ENCODE data around the gene ADIG.

GRCh38 chr20:38604873-38605303 lies 23.9 kb downstream of the ADIG start:
- TF ChIP-seq CTCF (IDR thresholded peaks at IDR 0.05; ENCODE audit: insufficient read depth, low read length, poor library complexity, severe bottlenecking) (no peak), EZH2phosphoT487 (conservative IDR thresholded peaks at IDR 0.05; ENCODE audit: low read length) (no peak)

Measured in SU-DHL-6 (cell line).